ENCODE data around the gene GPR50.

GPR50 gene

GRCh38 chrX:151180400-151180799, 4.0 kb downstream of the GPR50 start:
- no peaks in the 10 kb centered on the region for H3K9me3 Mint-ChIP-seq
- H3K4me3 Mint-ChIP-seq = no peak overlapping the region
- H3K36me3 Mint-ChIP-seq (ENCODE audit: low read depth) = no peaks in the 10 kb centered on the region
- no peak overlapping the region for H3K27ac Mint-ChIP-seq
- peaks cover 68% of the 10 kb centered on the region for H3K27me3 Mint-ChIP-seq (ENCODE audit: low read depth)
- H3K4me1 Mint-ChIP-seq (ENCODE audit: low read depth) = peaks cover 4% of the 10 kb centered on the region
- DNase-seq (ENCODE audit: low spot score) = no peak

- no peak overlapping the region for H3K4me3 Mint-ChIP-seq
- peaks cover 63% of the 10 kb centered on the region for H3K27me3 Mint-ChIP-seq (ENCODE audit: low read depth)
- no peak overlapping the region for H3K27ac Mint-ChIP-seq
- no peaks in the 10 kb centered on the region for H3K36me3 Mint-ChIP-seq (ENCODE audit: low read depth)
- H3K9me3 Mint-ChIP-seq = no peaks in the 10 kb centered on the region
- no peak for DNase-seq (ENCODE audit: low spot score)
- H3K4me1 Mint-ChIP-seq (ENCODE audit: low read depth) = peaks cover 4% of the 10 kb centered on the region
Observed at GRCh38 chrX:151181088-151181487, 4.7 kb downstream of the GPR50 start.

GRCh38 chrX:151183233-151183753, 6.9 kb downstream of the GPR50 start:
- no peaks in the 10 kb centered on the region for H3K9me3 Mint-ChIP-seq

GRCh38 chrX:151183912-151184565, 7.7 kb downstream of the GPR50 start:
- H3K9me3 Mint-ChIP-seq = no peaks in the 10 kb centered on the region
- DNase-seq (ENCODE audit: low spot score) = no peak
- no peak overlapping the region for H3K4me3 Mint-ChIP-seq
- peaks cover 44% of the 10 kb centered on the region for H3K27me3 Mint-ChIP-seq (ENCODE audit: low read depth)
- no peaks in the 10 kb centered on the region for H3K4me1 Mint-ChIP-seq (ENCODE audit: low read depth)
- no peaks in the 10 kb centered on the region for H3K36me3 Mint-ChIP-seq (ENCODE audit: low read depth)
- no peak overlapping the region for H3K27ac Mint-ChIP-seq

More at GRCh38 chrX:151183233-151183753, 6.9 kb downstream of the GPR50 start:
- peaks cover 3% of the 10 kb centered on the region for H3K4me1 Mint-ChIP-seq (ENCODE audit: low read depth)
- H3K27ac Mint-ChIP-seq = no peak overlapping the region
- no peak for DNase-seq (ENCODE audit: low spot score)
- H3K4me3 Mint-ChIP-seq = no peak overlapping the region
- H3K27me3 Mint-ChIP-seq (ENCODE audit: low read depth) = peaks cover 51% of the 10 kb centered on the region
- H3K36me3 Mint-ChIP-seq (ENCODE audit: low read depth) = no peaks in the 10 kb centered on the region

GRCh38 chrX:151184705-151185104, 8.3 kb downstream of the GPR50 start:
- Mint-ChIP-seq H3K4me3 (no peak overlapping the region), H3K4me1 (ENCODE audit: low read depth) (no peaks in the 10 kb centered on the region), H3K27ac (no peak overlapping the region), H3K27me3 (ENCODE audit: low read depth) (peaks cover 38% of the 10 kb centered on the region), H3K9me3 (no peaks in the 10 kb centered on the region), H3K36me3 (ENCODE audit: low read depth) (no peaks in the 10 kb centered on the region)
- no peak for DNase-seq (ENCODE audit: low spot score)

- H3K9me3 Mint-ChIP-seq = no peaks in the 10 kb centered on the region
- no peaks in the 10 kb centered on the region for H3K36me3 Mint-ChIP-seq (ENCODE audit: low read depth)
- H3K27ac Mint-ChIP-seq = no peak overlapping the region
- H3K4me3 Mint-ChIP-seq = no peak overlapping the region
- H3K27me3 Mint-ChIP-seq (ENCODE audit: low read depth) = no peaks in the 10 kb centered on the region
- no peaks in the 10 kb centered on the region for H3K4me1 Mint-ChIP-seq (ENCODE audit: low read depth)
- DNase-seq (ENCODE audit: low spot score) = no peak
Observed at GRCh38 chrX:151206871-151207270, 30.5 kb downstream of the GPR50 start.

- Mint-ChIP-seq H3K4me1 (ENCODE audit: low read depth) (no peaks in the 10 kb centered on the region), H3K27ac (no peak overlapping the region), H3K27me3 (ENCODE audit: low read depth) (peaks cover 4% of the 10 kb centered on the region), H3K36me3 (ENCODE audit: low read depth) (no peaks in the 10 kb centered on the region), H3K9me3 (no peaks in the 10 kb centered on the region), H3K4me3 (no peak overlapping the region)
- DNase-seq (ENCODE audit: low spot score) = no peak
Observed at GRCh38 chrX:151225843-151226242, 49.5 kb downstream of the GPR50 start.

GRCh38 chrX:151226941-151227340, 50.6 kb downstream of the GPR50 start:
- Mint-ChIP-seq H3K9me3 (no peaks in the 10 kb centered on the region), H3K27ac (no peak overlapping the region), H3K27me3 (ENCODE audit: low read depth) (peaks cover 4% of the 10 kb centered on the region), H3K4me1 (ENCODE audit: low read depth) (no peaks in the 10 kb centered on the region), H3K4me3 (no peak overlapping the region), H3K36me3 (ENCODE audit: low read depth) (no peaks in the 10 kb centered on the region)
- DNase-seq (ENCODE audit: low spot score) = no peak

GRCh38 chrX:151227627-151228026, 51.2 kb downstream of the GPR50 start:
- peaks cover 4% of the 10 kb centered on the region for H3K27me3 Mint-ChIP-seq (ENCODE audit: low read depth)
- no peaks in the 10 kb centered on the region for H3K36me3 Mint-ChIP-seq (ENCODE audit: low read depth)
- H3K4me3 Mint-ChIP-seq = no peak overlapping the region
- H3K4me1 Mint-ChIP-seq (ENCODE audit: low read depth) = no peaks in the 10 kb centered on the region
- no peaks in the 10 kb centered on the region for H3K9me3 Mint-ChIP-seq
- no peak for DNase-seq (ENCODE audit: low spot score)
- no peak overlapping the region for H3K27ac Mint-ChIP-seq

- DNase-seq (ENCODE audit: low spot score) = no peak
- H3K4me3 Mint-ChIP-seq = no peak overlapping the region
- peaks cover 4% of the 10 kb centered on the region for H3K27me3 Mint-ChIP-seq (ENCODE audit: low read depth)
- H3K27ac Mint-ChIP-seq = no peak overlapping the region
- no peaks in the 10 kb centered on the region for H3K36me3 Mint-ChIP-seq (ENCODE audit: low read depth)
- H3K9me3 Mint-ChIP-seq = no peaks in the 10 kb centered on the region
- H3K4me1 Mint-ChIP-seq (ENCODE audit: low read depth) = no peaks in the 10 kb centered on the region
Observed at GRCh38 chrX:151228935-151229334, 52.6 kb downstream of the GPR50 start.

Measured in T-helper 2 cell treated with Interferon-gamma antibody and Interleukin-4, amounts not matched to agents 5 μg/mL and 100 μg/mL, for 36 hours (primary cell).